Panc1 (cell line): ENCODE data around the gene SLC44A1. TPM values are rescaled to one million over a fixed set of nuclear protein-coding genes. Genes with fewer than 3 reads are reported as not detected.

Experiments used
- ATAC-seq: fragments of 200-7000 bp; cut with Tn5 transposase; 2 replicates; pipeline ENCODE4 v1.9.1; 2020; ENCODE audit warnings: mild to moderate bottlenecking, moderate library complexity
- BruUV-seq: library from RNA; stranded (reverse); fragments of 400-500 nt; replicated peaks from 2 replicates; lab custom pipeline; 2021; lab: Mats Ljungman, UMichigan
- CTCF ChIA-PET: fragments of 300-600 bp; sonication (Branson Sonifier 250); formaldehyde crosslinking; loops from one replicate; lab custom pipeline; 2022; ENCODE audit warnings: antibody characterized with exemption; lab: Charles Lee
- POLR2A ChIA-PET: fragments of 300-600 bp; sonication (Branson Sonifier 250); formaldehyde crosslinking; loops from one replicate; lab custom pipeline; 2022; ENCODE audit warnings: antibody characterized with exemption; lab: Charles Lee
- DNase-seq: peaks from one replicate; pipeline ENCODE4 v3.0.0-alpha.2; 2010; ENCODE audit warnings: low read depth, low spot score
- H3K27ac ChIP-seq: 2 replicates; pipeline ENCODE4 v1.5.1; 2011; ENCODE audit warnings: mild to moderate bottlenecking, low read length, inconsistent platforms
- H3K27me3 ChIP-seq: fragments of 200-500 bp; sonication (Bioruptor generic); 2 replicates; pipeline ENCODE4 v1.6.0; 2014; ENCODE audit warnings: low read length, inconsistent platforms; ENCODE audit not compliant: control insufficient read depth, insufficient read depth
- H3K36me3 ChIP-seq: fragments of 200-500 bp; sonication (Bioruptor generic); 2 replicates; pipeline ENCODE4 v1.5.1; 2014; ENCODE audit warnings: inconsistent platforms, mild to moderate bottlenecking, low read length, moderate library complexity; ENCODE audit not compliant: control insufficient read depth, insufficient read depth
- H3K4me1 ChIP-seq: 2 replicates; pipeline ENCODE4 v1.5.1; 2011; ENCODE audit warnings: inconsistent platforms, mild to moderate bottlenecking, low read length, moderate library complexity; ENCODE audit not compliant: control insufficient read depth, insufficient read depth
- H3K4me3 ChIP-seq, 2 experiments: 2 replicates each; pipeline ENCODE4 v1.5.1; 2011 to 2012; ENCODE audit warnings: low read depth in 2 of 2, low read length in 2 of 2, mild to moderate bottlenecking in 2 of 2, inconsistent platforms in 1 of 2, moderate library complexity in 1 of 2
- H3K9me3 ChIP-seq: fragments of 200-500 bp; sonication (Bioruptor generic); 2 replicates; pipeline ENCODE4 v1.5.1; 2014; ENCODE audit warnings: low read depth, mild to moderate bottlenecking, inconsistent platforms, low read length, moderate library complexity; ENCODE audit not compliant: control insufficient read depth, insufficient read depth
- POLR2AphosphoS5 ChIP-seq: IDR thresholded peaks from 2 replicates; pipeline ENCODE4 v1.6.1; 2012; ENCODE audit warnings: mild to moderate bottlenecking, low read depth, low read length, moderate library complexity
- SIN3A ChIP-seq: IDR thresholded peaks from 2 replicates; pipeline ENCODE4 v1.6.1; 2012; ENCODE audit warnings: low read depth, mild to moderate bottlenecking, low read length, moderate library complexity, borderline replicate concordance; ENCODE audit not compliant: insufficient read depth
- TCF7L2 ChIP-seq: IDR thresholded peaks from 2 replicates; pipeline ENCODE4 v1.6.1; 2011; ENCODE audit warnings: mild to moderate bottlenecking, low read depth, low read length, inconsistent platforms
- in situ Hi-C: cut with HindIII; loops from 2 replicates; pipeline ENCODE4 v1.10.0; 2016; ENCODE audit warnings: low sequenced_read_pairs, low pct_unique_long_range_greater_than_20kb
- intact Hi-C: fragments of 100-400 bp; cut with micrococcal nuclease; formaldehyde crosslinking; loops from one replicate; pipeline ENCODE4 v1.10.0; 2022; ENCODE audit not compliant: unreplicated experiment
- total RNA-seq: library from RNA; stranded (reverse); gene quantifications from one replicate; pipeline ENCODE4 v1.2.1, GENCODE V29; 2021; ENCODE audit not compliant: unreplicated experiment
- TF ChIP-seq, protein P1 (sequence below): fragments of 450-650 bp; IDR thresholded peaks from 2 replicates; pipeline ENCODE4 v1.5.1; 2017; ENCODE audit warnings: mild to moderate bottlenecking
- TF ChIP-seq, protein P2 (sequence below), 2 experiments: IDR thresholded peaks; 2 replicates each; pipeline ENCODE4 v1.6.1; 2011 to 2012; ENCODE audit warnings: low read depth in 2 of 2, control low read depth in 1 of 2, low read length in 1 of 2, mild to moderate bottlenecking in 1 of 2, moderate library complexity in 1 of 2; ENCODE audit not compliant: insufficient read depth in 1 of 2

SLC44A1 gene
- total RNA-seq, 1 experiment from 2014 or later, result 8.7 TPM

DNA sequence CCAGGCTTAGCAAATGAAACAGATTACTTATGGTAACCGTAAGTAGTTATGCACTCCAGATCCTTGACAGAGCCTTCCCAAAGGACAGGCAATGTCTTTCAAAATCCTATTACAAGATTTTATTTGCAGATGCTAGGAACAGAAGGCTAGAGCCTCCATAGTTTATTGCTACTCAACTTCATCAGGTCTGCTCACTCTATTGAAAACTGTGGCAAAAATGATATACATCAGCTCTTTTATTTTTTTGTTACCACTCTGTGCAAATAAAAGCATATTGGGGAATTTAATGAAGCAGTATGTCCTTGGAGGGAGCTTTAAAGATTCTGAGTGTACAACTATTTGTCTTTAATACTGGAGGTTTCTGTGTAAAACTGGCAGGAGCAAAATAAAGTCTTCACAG lies 46.5 kb downstream of the SLC44A1 start:
- POLR2A ChIA-PET, result no interaction called here
- H3K27ac ChIP-seq, result no peak overlapping the region
- in situ Hi-C loops (no loop called here), intact Hi-C loops (no loop called here)
- no peak for TF ChIP-seq TCF7L2
- TF ChIP-seq, protein P1, sequence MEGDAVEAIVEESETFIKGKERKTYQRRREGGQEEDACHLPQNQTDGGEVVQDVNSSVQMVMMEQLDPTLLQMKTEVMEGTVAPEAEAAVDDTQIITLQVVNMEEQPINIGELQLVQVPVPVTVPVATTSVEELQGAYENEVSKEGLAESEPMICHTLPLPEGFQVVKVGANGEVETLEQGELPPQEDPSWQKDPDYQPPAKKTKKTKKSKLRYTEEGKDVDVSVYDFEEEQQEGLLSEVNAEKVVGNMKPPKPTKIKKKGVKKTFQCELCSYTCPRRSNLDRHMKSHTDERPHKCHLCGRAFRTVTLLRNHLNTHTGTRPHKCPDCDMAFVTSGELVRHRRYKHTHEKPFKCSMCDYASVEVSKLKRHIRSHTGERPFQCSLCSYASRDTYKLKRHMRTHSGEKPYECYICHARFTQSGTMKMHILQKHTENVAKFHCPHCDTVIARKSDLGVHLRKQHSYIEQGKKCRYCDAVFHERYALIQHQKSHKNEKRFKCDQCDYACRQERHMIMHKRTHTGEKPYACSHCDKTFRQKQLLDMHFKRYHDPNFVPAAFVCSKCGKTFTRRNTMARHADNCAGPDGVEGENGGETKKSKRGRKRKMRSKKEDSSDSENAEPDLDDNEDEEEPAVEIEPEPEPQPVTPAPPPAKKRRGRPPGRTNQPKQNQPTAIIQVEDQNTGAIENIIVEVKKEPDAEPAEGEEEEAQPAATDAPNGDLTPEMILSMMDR, result no peak
- TF ChIP-seq, protein P2, sequence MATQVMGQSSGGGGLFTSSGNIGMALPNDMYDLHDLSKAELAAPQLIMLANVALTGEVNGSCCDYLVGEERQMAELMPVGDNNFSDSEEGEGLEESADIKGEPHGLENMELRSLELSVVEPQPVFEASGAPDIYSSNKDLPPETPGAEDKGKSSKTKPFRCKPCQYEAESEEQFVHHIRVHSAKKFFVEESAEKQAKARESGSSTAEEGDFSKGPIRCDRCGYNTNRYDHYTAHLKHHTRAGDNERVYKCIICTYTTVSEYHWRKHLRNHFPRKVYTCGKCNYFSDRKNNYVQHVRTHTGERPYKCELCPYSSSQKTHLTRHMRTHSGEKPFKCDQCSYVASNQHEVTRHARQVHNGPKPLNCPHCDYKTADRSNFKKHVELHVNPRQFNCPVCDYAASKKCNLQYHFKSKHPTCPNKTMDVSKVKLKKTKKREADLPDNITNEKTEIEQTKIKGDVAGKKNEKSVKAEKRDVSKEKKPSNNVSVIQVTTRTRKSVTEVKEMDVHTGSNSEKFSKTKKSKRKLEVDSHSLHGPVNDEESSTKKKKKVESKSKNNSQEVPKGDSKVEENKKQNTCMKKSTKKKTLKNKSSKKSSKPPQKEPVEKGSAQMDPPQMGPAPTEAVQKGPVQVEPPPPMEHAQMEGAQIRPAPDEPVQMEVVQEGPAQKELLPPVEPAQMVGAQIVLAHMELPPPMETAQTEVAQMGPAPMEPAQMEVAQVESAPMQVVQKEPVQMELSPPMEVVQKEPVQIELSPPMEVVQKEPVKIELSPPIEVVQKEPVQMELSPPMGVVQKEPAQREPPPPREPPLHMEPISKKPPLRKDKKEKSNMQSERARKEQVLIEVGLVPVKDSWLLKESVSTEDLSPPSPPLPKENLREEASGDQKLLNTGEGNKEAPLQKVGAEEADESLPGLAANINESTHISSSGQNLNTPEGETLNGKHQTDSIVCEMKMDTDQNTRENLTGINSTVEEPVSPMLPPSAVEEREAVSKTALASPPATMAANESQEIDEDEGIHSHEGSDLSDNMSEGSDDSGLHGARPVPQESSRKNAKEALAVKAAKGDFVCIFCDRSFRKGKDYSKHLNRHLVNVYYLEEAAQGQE (IDR thresholded peaks at IDR 0.05; ENCODE audit: insufficient read depth in 1 of 2, low read depth in 2 of 2, low read length in 1 of 2), result no peak
- no peak for TF ChIP-seq SIN3A
- TF ChIP-seq POLR2AphosphoS5, result no peak
- H3K27me3 ChIP-seq, result no peaks in the 10 kb centered on the region
- H3K4me3 ChIP-seq, result no peak overlapping the region
- no peak for DNase-seq
- H3K4me1 ChIP-seq, result no peaks in the 10 kb centered on the region
- no peaks in the 10 kb centered on the region for H3K36me3 ChIP-seq
- no peak for ATAC-seq
- H3K9me3 ChIP-seq, result no peaks in the 10 kb centered on the region
- BruUV-seq, result no TSS peak
- CTCF ChIA-PET, result no interaction called here

DNA sequence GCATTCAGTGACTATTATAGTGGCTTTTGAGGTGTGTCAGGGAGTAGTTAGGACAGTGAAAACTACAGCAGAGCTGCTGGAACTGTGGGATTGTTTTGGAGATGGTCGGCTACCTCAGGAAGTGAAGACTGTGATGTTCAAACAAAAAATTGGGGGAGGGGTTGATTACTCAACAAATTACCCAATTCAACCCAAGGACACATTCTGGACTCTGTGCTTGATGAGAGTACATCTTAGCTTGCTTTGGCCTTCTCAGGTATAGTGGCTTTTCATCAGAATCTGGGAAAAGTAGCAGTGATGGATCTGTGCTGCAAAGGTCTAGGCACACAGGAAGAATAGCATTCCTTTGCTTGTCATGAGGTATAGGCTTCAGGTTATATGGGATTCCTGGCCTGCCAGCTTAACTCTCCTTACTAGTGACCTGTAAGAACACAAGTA lies 47.0 kb downstream of the SLC44A1 start:
- Histone ChIP-seq H3K4me3 (no peak overlapping the region), H3K9me3 (no peaks in the 10 kb centered on the region), H3K27ac (no peak overlapping the region), H3K27me3 (no peaks in the 10 kb centered on the region), H3K4me1 (no peaks in the 10 kb centered on the region), H3K36me3 (no peaks in the 10 kb centered on the region)
- intact Hi-C loops (no loop called here), in situ Hi-C loops (no loop called here)
- no peak for TF ChIP-seq TCF7L2
- TF ChIP-seq, protein P1, result no peak
- TF ChIP-seq, protein P2 (IDR thresholded peaks at IDR 0.05; ENCODE audit: insufficient read depth in 1 of 2, low read depth in 2 of 2, low read length in 1 of 2), result no peak
- TF ChIP-seq POLR2AphosphoS5, result no peak
- no peak for TF ChIP-seq SIN3A
- CTCF ChIA-PET, result no interaction called here
- no TSS peak for BruUV-seq
- DNase-seq (no peak), ATAC-seq (no peak)
- POLR2A ChIA-PET, result no interaction called here
